HFFc6 (cell line): ENCODE data around the gene NLRC3. TPM values are rescaled to one million over a fixed set of nuclear protein-coding genes. Genes with fewer than 3 reads are reported as not detected.
A peak's percentile ranks its signal among the peaks of the same experiment; 100 is the strongest.
"Not testable (repeated sequence)": the region's sequence is repeated elsewhere in the genome, so short reads cannot be mapped to it uniquely, and the experiment has no call there.

Source experiments
- DNase-seq: peaks from one replicate; pipeline ENCODE4 v3.0.0-alpha.2; 2018
- H3K27ac Mint-ChIP-seq: 2 replicates; pipeline ENCODE4 v1.8.0; 2020; ENCODE audit warnings: mild to moderate bottlenecking, mixed read lengths
- H3K27me3 Mint-ChIP-seq: 2 replicates; pipeline ENCODE4 v1.8.0; 2021; ENCODE audit warnings: mild to moderate bottlenecking, moderate library complexity, mixed read lengths; ENCODE audit not compliant: insufficient read depth
- H3K36me3 Mint-ChIP-seq: 2 replicates; pipeline ENCODE4 v1.8.0; 2021; ENCODE audit warnings: low read depth, mixed read lengths
- H3K4me1 Mint-ChIP-seq: 2 replicates; pipeline ENCODE4 v1.8.0; 2020; ENCODE audit warnings: low read depth, mixed read lengths
- H3K4me3 Mint-ChIP-seq: 2 replicates; pipeline ENCODE4 v1.8.0; 2020; ENCODE audit warnings: mild to moderate bottlenecking, moderate library complexity, mixed read lengths
- H3K9me3 Mint-ChIP-seq: 2 replicates; pipeline ENCODE4 v1.8.0; 2020; ENCODE audit warnings: mild to moderate bottlenecking, mixed read lengths
- total RNA-seq, 6 experiments: library from RNA; stranded (reverse); fragmentation: NEBNext Ultra II Directional; extraction: Animal tissue kit (Norgen Biotek cat#: 25700); gene quantifications; 2 replicates in 1 of 6; 3 replicates in 5 of 6; pipeline ENCODE4 v1.2.3, GENCODE V29; 2021
- TF ChIP-seq, protein P1 (sequence below): fragments of 200-600 bp; sonication (generic); IDR thresholded peaks from 2 replicates; pipeline ENCODE4 v1.5.0; 2021; ENCODE audit warnings: antibody characterized with exemption, mild to moderate bottlenecking

Gene NLRC3
- total RNA-seq, 6 experiments from 2014 or later: not detected

DNA sequence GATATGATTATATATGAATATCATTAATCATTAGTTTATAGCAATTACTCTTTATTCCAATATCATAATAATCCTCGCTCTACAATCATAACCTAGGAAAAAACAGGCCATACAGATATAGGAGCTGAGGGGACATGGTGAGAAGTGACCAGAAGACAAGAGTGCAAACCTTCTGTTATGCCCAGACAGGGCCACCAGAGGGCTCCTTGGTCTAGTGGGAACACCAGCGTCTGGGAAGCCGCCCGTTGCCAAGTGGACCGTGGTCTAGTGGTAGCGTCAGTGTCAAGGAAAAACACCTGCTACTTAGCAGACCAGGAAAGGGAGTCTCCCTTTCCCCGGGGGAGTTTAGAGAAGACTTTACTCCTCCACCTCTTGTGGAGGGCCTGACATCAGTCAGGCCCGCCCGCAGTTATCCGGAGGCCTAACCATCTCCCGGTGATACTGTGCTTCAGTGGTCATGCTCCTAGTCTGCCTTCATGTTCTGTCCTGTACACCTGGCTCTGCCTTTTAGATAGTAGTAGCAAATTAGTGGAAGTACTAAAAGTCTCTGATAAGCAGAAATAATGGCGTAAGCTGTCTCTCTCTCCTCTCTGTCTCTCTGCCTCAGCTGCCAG lies 49.9 kb downstream of the NLRC3 start:
- not testable (repeated sequence) for H3K4me3 Mint-ChIP-seq, H3K27me3 Mint-ChIP-seq, H3K27ac Mint-ChIP-seq, H3K36me3 Mint-ChIP-seq, H3K4me1 Mint-ChIP-seq, H3K9me3 Mint-ChIP-seq
- TF ChIP-seq, protein P1, sequence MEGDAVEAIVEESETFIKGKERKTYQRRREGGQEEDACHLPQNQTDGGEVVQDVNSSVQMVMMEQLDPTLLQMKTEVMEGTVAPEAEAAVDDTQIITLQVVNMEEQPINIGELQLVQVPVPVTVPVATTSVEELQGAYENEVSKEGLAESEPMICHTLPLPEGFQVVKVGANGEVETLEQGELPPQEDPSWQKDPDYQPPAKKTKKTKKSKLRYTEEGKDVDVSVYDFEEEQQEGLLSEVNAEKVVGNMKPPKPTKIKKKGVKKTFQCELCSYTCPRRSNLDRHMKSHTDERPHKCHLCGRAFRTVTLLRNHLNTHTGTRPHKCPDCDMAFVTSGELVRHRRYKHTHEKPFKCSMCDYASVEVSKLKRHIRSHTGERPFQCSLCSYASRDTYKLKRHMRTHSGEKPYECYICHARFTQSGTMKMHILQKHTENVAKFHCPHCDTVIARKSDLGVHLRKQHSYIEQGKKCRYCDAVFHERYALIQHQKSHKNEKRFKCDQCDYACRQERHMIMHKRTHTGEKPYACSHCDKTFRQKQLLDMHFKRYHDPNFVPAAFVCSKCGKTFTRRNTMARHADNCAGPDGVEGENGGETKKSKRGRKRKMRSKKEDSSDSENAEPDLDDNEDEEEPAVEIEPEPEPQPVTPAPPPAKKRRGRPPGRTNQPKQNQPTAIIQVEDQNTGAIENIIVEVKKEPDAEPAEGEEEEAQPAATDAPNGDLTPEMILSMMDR: peak; percentile 79
- DNase-seq: peak; percentile 61

DNA sequence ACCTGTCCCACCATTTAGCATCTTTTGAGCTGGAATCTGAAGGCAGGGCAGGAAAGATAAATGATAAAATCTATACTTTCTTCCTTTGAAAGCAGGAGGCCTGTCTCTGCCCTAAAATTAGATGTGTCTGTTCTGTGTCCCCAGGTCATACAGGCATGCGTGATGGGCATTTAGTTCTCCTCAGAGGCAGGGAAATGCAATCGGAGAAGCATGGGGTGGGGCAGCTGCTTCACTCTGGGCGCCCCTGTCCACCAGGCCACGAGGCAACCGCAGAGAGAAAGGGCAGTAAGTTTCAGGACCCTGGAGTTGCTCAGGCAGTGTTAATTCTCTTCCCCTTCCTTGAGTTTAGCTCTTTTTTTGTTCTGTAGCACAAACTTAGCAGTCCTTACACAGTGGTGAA lies 51.3 kb downstream of the NLRC3 start:
- DNase-seq: no peak
- peaks cover 4% of the 10 kb centered on the region; the same call in 1 of the 2 replicates for H3K36me3 Mint-ChIP-seq
- peaks cover 1% of the 10 kb centered on the region; the same call in 1 of the 2 replicates for H3K4me1 Mint-ChIP-seq
- H3K27me3 Mint-ChIP-seq: no peaks in the 10 kb centered on the region
- TF ChIP-seq, protein P1: no peak
- no peak overlapping the region for H3K4me3 Mint-ChIP-seq
- H3K27ac Mint-ChIP-seq: no peak overlapping the region
- H3K9me3 Mint-ChIP-seq: no peaks in the 10 kb centered on the region

DNA sequence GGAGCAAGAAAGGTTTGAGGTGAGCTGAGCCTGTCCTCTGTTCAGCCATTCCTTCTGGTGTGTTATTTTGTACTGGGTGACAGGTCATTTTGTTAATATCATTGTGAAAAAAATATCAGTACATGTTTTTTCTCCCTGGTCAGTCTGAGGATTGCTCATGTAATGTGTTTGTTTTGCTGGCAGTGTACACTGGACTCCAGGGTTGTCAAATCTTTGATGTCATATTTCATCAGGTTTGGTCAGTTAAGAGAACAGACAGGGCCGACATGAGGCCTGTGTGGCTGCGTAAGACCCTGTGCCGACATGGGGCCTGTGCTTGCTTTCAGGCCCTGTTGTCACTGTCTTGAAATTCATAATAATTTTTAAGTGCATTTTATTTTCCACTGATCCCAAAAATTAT lies 53.9 kb downstream of the NLRC3 start:
- Mint-ChIP-seq H3K27ac (no peak overlapping the region), H3K36me3 (peaks cover 14% of the 10 kb centered on the region), H3K4me3 (no peak overlapping the region), H3K4me1 (peaks cover 17% of the 10 kb centered on the region), H3K27me3 (no peaks in the 10 kb centered on the region; the same call in 1 of the 2 replicates), H3K9me3 (no peaks in the 10 kb centered on the region)
- no peak for DNase-seq
- TF ChIP-seq, protein P1: no peak

DNA sequence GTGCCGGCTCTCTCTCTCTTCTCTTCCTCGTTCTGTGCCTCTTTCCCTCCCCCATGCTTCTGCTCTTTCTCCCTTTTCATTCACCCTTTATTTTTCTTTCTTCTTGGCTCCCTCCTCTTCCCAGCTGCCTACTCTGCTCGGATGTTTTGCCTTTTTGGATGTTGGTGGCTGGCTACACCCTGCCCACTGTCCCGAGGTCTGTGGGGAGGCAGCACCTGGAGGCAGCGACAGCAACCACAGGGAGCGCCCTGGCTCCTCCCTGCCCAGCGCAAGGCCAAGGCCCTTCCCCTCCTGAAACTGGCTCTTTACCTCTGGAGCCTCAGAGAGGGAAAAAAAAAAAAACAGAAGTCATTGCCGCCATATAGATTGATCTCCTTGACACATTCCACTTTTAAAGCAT lies 56.4 kb downstream of the NLRC3 start:
- Mint-ChIP-seq H3K4me3 (no peak overlapping the region), H3K9me3 (no peaks in the 10 kb centered on the region), H3K4me1 (peaks cover 17% of the 10 kb centered on the region), H3K27me3 (no peaks in the 10 kb centered on the region; the same call in 1 of the 2 replicates), H3K27ac (peak overlapping the region; percentile 5; the same call in 1 of the 2 replicates), H3K36me3 (peaks cover 20% of the 10 kb centered on the region)
- TF ChIP-seq, protein P1: no peak
- DNase-seq: no peak

DNA sequence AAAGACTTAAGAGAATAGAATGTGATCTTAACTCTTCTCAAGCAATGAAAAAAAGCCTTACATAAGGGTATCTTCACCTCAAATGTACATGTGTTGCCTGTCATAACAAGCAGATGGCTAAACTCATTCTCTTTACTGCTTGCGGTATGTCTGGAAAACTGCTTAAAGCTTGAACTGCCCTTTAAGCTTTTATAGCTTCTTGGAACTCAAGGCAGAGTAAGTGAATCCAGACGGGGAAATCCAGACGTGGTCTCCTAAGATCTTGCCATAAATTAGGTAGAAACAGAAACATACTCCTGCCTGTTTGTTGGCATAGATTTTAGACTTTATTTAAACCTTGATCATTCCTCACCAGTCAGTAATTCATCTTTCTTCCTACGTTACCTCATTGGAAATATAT lies 56.8 kb downstream of the NLRC3 start:
- H3K36me3 Mint-ChIP-seq: peaks cover 20% of the 10 kb centered on the region
- DNase-seq: no peak

More for the DNA sequence above, 56.8 kb downstream of the NLRC3 start:
- Mint-ChIP-seq H3K4me3 (no peak overlapping the region), H3K27me3 (no peaks in the 10 kb centered on the region; the same call in 1 of the 2 replicates), H3K4me1 (peaks cover 17% of the 10 kb centered on the region), H3K27ac (peak overlapping the region; percentile 5; the same call in 1 of the 2 replicates), H3K9me3 (no peaks in the 10 kb centered on the region)
- TF ChIP-seq, protein P1: no peak
